Panc1 (cell line): Measurements from ENCODE around the gene HSP90AA1.
"Not testable (repeated sequence)": the region's sequence is repeated elsewhere in the genome, so short reads cannot be mapped to it uniquely, and the experiment has no call there.

ENCODE experiments used
- CTCF ChIP-seq: fragments of 450-650 bp; IDR thresholded peaks from 2 replicates; pipeline ENCODE4 v1.5.1; 2017; ENCODE audit warnings: mild to moderate bottlenecking
- POLR2AphosphoS5 ChIP-seq: IDR thresholded peaks from 2 replicates; pipeline ENCODE4 v1.6.1; 2012; ENCODE audit warnings: mild to moderate bottlenecking, low read depth, low read length, moderate library complexity
- TF ChIP-seq, protein P1 (sequence below), 2 experiments: IDR thresholded peaks; 2 replicates each; pipeline ENCODE4 v1.6.1; 2011 to 2012; ENCODE audit warnings: low read depth in 2 of 2, control low read depth in 1 of 2, low read length in 1 of 2, mild to moderate bottlenecking in 1 of 2, moderate library complexity in 1 of 2; ENCODE audit not compliant: insufficient read depth in 1 of 2

DNA sequence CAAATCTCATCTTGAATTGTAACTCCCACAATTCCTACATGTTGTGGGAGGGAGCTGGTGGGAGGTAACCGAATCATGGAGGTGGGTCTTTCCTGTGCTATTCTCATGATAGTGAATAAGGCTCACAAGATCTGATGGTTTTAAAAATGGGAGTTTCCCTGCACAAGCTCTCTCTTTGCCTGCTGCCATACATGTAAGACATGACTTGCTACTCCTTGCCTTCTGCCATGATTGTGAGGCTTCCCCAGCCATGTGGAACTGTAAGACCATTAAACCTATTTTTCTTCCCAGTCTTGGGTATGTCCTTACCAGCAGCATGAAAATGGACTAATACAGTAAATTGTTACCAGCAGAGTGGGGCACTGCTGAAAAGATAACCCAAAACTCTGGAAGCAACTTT, 22.5 kb upstream of the HSP90AA1 start:
- not testable (repeated sequence) for TF ChIP-seq CTCF, POLR2AphosphoS5
- TF ChIP-seq, protein P1, sequence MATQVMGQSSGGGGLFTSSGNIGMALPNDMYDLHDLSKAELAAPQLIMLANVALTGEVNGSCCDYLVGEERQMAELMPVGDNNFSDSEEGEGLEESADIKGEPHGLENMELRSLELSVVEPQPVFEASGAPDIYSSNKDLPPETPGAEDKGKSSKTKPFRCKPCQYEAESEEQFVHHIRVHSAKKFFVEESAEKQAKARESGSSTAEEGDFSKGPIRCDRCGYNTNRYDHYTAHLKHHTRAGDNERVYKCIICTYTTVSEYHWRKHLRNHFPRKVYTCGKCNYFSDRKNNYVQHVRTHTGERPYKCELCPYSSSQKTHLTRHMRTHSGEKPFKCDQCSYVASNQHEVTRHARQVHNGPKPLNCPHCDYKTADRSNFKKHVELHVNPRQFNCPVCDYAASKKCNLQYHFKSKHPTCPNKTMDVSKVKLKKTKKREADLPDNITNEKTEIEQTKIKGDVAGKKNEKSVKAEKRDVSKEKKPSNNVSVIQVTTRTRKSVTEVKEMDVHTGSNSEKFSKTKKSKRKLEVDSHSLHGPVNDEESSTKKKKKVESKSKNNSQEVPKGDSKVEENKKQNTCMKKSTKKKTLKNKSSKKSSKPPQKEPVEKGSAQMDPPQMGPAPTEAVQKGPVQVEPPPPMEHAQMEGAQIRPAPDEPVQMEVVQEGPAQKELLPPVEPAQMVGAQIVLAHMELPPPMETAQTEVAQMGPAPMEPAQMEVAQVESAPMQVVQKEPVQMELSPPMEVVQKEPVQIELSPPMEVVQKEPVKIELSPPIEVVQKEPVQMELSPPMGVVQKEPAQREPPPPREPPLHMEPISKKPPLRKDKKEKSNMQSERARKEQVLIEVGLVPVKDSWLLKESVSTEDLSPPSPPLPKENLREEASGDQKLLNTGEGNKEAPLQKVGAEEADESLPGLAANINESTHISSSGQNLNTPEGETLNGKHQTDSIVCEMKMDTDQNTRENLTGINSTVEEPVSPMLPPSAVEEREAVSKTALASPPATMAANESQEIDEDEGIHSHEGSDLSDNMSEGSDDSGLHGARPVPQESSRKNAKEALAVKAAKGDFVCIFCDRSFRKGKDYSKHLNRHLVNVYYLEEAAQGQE (IDR thresholded peaks at IDR 0.05; ENCODE audit: insufficient read depth in 1 of 2, low read depth in 2 of 2, low read length in 1 of 2) = not testable (repeated sequence)
